SK-MEL-5 (cell line): ENCODE results near the gene CACNB2. TPM values are rescaled to one million over a fixed set of nuclear protein-coding genes. Genes with fewer than 3 reads are reported as not detected.
A peak's percentile ranks its signal among the peaks of the same experiment; 100 is the strongest.

Experiments used
- DNase-seq: peaks from one replicate; pipeline ENCODE4 v3.0.0-alpha.2; 2016; ENCODE audit warnings: low read depth, low spot score
- in situ Hi-C: cut with HindIII; loops from 2 replicates; pipeline ENCODE4 v1.10.0; 2016; ENCODE audit warnings: low sequenced_read_pairs, high pct_unique_total_duplicates, low pct_unique_long_range_greater_than_20kb
- total RNA-seq: library from RNA; depleted of rRNA; stranded (reverse); fragments of >200 nt; shearing (Covaris generic); gene quantifications from 2 replicates; pipeline ENCODE4 v1.2.3, GENCODE V29; 2014

Gene CACNB2
- total RNA-seq, 1 experiment from 2014 or later: not detected

GRCh38 chr10:18378766-18379165 lies 238.5 kb downstream of the CACNB2 start:
- in situ Hi-C loops: no loop called here
- no peak for DNase-seq

GRCh38 chr10:18381679-18382078 lies 241.5 kb downstream of the CACNB2 start:
- in situ Hi-C loops: no loop called here
- DNase-seq: peak; percentile 2

GRCh38 chr10:18397906-18398305 lies 257.7 kb downstream of the CACNB2 start:
- in situ Hi-C loops: no loop called here
- DNase-seq: no peak

DNA sequence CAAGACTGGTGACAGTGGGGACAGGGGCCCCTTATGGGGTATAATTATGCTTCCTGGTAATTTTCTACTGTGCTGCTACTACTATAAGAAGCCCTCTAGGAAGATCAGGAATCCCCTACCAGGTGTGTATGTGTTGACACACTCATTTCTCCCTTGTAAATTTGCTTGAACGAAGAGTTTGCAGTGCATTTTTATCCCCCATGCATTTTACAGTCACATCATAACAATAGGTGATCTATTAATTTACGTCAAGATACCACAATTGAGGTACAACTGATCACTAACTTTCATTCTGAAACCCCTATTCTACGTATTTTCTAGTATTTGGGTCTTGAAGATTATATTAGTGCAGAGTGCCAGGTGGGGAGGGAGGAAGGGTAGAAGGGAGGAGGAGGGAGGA lies 258.9 kb downstream of the CACNB2 start:
- no peak for DNase-seq

DNA sequence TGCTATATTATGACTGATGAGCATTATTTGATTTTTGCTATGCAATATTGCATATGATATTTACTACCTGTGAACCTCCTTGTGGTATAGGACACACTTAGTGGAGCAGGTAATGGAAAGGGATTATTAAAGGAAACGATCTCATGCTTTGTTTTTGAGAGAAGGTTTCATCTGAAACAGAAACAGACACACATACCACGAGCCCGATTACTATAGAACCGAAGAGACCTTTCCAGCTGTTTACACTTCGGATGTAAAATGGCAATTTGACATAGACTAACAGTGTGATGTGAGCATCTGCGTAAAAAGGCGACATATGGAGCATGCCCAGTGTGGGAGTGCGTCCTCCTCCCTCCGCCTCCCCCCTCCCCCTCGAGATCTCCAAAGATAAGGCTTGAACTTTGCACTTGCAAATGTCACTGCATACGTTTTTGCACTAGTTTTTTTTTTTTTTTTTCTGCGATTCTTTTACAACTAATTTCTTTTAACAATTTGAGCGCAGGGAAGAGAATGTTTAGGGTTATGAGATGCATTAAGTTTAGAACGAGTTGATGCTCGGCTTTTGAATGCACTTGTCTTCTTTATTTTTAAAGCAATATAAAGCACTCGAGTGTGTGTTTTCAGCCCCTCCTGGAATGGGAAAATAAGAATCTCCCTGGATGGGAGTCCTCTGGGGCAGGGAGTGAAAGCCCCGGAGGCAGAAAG lies 260.1 kb downstream of the CACNB2 start:
- DNase-seq: peak; percentile 11
- in situ Hi-C loops: no loop called here

More for the DNA sequence above, 258.9 kb downstream of the CACNB2 start:
- in situ Hi-C loops: no loop called here

DNA sequence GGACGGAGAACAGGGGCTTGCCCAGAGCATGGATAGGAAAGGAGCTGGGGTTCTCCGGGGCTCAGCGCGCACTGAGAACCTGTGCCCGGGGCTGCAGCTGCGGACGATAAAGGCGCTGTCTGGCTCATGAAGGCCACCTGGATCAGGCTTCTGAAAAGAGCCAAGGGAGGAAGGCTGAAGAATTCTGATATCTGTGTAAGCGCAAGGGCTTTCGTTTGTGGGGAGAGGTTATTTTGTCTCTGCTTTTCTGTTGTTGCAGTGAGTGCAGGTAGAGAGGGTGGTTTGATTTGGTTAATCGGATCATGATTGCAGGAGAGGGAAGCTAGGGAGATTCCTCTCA lies 260.7 kb downstream of the CACNB2 start:
- in situ Hi-C loops: no loop called here
- DNase-seq: no peak

DNA sequence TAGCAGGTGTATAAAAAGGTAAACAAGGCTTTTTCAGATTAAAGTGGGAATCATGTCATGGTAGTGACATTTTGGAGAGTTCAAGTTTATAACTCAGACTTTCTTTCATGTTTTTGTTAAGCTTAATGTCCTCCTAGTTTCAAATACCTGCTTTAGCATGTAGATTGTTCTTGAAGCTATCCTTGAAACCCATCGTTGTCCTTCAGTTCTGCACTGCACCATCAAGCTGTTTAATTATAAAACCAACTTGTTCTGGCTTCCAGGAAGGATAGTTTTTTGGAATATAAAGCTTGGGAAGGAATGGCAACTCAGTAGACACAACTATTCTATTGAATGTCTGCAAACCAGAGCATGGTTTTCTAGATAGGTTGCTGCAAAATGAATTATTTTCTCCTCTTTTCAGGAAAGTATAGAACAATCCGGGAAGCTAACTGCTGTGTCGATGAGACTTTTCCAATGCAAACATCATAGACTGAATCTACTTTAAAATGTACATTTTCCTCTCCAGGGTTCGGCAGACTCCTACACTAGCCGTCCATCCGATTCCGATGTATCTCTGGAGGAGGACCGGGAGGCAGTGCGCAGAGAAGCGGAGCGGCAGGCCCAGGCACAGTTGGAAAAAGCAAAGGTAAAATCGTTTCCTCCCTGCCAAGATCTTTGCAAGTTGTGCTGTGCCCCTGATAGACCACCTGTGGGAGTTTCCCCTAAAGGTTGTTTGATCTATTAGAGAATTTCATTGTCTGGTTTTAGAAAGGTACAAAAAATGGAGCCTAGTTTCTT lies 261.4 kb downstream of the CACNB2 start:
- in situ Hi-C loops: no loop called here
- no peak for DNase-seq

- DNase-seq: no peak
- in situ Hi-C loops: no loop called here
These were observed 262.6 kb downstream of the CACNB2 start for GRCh38 chr10:18402853-18403252.

- in situ Hi-C loops: no loop called here
- no peak for DNase-seq
These were observed 264.3 kb downstream of the CACNB2 start for GRCh38 chr10:18404530-18404929.

DNA sequence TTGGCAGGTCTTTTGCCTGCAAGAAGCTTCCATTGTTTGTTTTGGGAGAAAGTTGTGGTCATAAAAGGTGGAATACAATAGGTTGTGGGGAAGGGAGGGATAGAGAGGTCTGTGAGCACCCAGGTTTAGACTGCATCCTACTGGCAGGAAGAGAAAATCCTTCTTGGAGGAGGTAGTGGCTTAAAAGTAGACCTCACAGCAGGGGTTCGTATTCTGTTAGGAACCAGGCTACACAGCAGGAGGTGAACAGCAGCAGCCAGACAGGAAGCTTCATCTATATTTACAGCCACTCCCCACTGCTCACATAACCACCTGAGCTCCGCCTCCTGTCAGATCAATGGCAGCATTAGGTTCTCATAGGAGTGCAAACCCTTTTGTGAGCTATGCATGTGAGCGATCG lies 265.9 kb downstream of the CACNB2 start:
- in situ Hi-C loops: no loop called here
- DNase-seq: no peak

GRCh38 chr10:18409599-18410397 lies 269.6 kb downstream of the CACNB2 start:
- no peak for DNase-seq
- in situ Hi-C loops: no loop called here

DNA sequence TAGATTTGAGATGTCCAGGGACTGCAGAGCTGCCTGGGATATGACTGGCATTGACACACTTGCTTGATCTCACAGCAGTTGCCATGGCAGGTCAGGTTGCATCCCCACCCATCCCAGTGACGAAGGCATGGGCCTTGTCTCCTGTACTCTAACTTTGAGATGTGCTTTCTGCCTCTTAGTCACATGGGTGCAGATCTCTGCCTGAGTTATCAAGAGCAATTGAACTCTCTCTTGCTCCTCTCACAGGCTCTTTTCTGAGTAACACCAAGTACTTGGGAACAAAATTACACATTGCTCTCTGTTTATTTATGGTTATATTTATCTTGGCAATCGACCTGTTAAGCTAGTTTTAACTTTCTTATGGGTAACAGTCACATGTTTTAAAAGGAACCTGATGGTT lies 273.8 kb downstream of the CACNB2 start:
- no peak for DNase-seq
- in situ Hi-C loops: no loop called here

- DNase-seq: no peak
- in situ Hi-C loops: no loop called here
These were observed 277.8 kb downstream of the CACNB2 start for GRCh38 chr10:18417950-18418527.

DNA sequence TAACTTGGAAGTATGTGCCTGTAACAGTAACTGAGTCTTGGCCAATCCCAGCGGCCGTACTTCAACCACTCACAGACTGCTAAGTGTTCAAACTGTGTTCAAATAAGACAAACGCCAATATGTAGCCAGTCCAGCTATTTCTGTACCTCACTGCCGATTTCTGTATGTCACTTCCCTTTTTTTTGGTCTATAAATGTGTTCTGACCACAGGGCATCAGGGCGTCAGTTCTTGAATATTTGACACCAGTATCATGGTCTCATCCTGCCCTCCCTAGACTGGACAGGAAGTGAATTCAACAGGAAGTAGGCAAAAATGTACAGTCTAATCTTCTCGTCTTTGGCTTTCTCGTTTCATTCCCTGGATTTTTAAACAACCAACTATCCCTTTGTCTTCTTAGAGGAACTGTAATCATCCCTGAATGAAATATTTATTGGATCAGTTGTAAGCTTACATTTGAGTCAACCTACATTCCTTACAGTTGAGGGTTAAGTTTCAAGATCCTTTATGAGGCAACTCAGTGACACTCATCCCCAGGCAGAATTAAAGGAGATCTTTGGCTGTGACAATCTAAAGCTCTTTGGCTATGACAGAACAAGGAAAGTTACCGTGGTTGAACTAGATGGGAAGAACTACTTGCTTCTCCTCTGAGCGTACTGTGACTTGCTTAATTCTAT lies 278.5 kb downstream of the CACNB2 start:
- in situ Hi-C loops: no loop called here
- DNase-seq: no peak

DNA sequence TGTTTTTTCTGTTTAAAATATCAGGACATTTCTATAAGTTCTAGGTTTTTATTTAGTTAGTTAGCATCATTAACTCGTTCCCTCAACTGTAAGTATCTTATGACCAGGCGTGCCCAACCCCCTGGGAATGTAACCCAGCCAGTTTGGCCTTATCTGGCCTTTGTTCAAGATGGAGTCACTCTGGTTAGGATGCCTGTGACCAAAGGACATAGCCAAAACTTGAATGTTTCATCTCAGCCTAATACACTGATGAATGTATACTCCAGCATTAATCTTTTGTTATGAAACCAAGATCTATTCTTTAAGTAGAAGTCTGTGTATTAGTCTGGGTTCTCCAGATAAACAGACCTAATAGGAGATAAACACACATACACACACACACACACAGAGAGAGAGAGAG lies 279.7 kb downstream of the CACNB2 start:
- in situ Hi-C loops: no loop called here
- no peak for DNase-seq

- DNase-seq: no peak
- in situ Hi-C loops: no loop called here
These were observed 281.6 kb downstream of the CACNB2 start for GRCh38 chr10:18421726-18422293.

- in situ Hi-C loops: no loop called here
- DNase-seq: no peak
These were observed 282.9 kb downstream of the CACNB2 start for GRCh38 chr10:18423058-18423637.
